ENCODE measurements around the gene PCOLCE2. TPM values are rescaled to one million over a fixed set of nuclear protein-coding genes. Genes with fewer than 3 reads are reported as not detected.

PCOLCE2 gene
- total RNA-seq, 2 experiments from 2014 or later = not detected

GRCh38 chr3:142809259-142809658 lies 79.6 kb downstream of the PCOLCE2 start:
- no peaks in the 10 kb centered on the region for H4K20me1 ChIP-seq (ENCODE audit: insufficient read depth, low read length)
- no peak overlapping the region for H3K27ac ChIP-seq (ENCODE audit: low read depth, low read length, poor library complexity, severe bottlenecking)
- no peak for DNase-seq (ENCODE audit: low spot score)
- TF ChIP-seq EZH2phosphoT487 (IDR thresholded peaks at IDR 0.05; ENCODE audit: borderline replicate concordance, low read depth, low read length) = no peak
- TF ChIP-seq CTCF (conservative IDR thresholded peaks at IDR 0.05; ENCODE audit: low read length) = no peak
- H3K4me2 ChIP-seq (ENCODE audit: low read length) = no peak overlapping the region
- no peaks in the 10 kb centered on the region for H3K4me1 ChIP-seq (ENCODE audit: insufficient read depth, low read length, poor library complexity, severe bottlenecking)
- intact Hi-C loops (cut with micrococcal nuclease; ENCODE audit: unreplicated experiment) = no loop called here
- H2AFZ ChIP-seq (ENCODE audit: low read length) = no peak overlapping the region
- BruUV-seq (replicated peaks) = no TSS peak
- no peaks in the 10 kb centered on the region for H3K9me3 ChIP-seq (ENCODE audit: low read length)
- H3K9me2 ChIP-seq (ENCODE audit: insufficient read depth, low read length) = 0 out of 2 replicates have a peak, but pooled peaks cover 2% of the 10 kb centered on the region
- no peak overlapping the region for H3K4me3 ChIP-seq (ENCODE audit: low read depth, low read length, poor library complexity, severe bottlenecking)
- ChIA-PET CTCF (ENCODE audit: unreplicated experiment) (interaction anchor here (1.2 kb wide), 1 partner anchor 19 kb away, joined by 4 read pairs; no protein-coding TSS in a partner anchor), POLR2A (no interaction called here)
- no peaks in the 10 kb centered on the region for H3K79me2 ChIP-seq (ENCODE audit: insufficient read depth, low read depth, low read length)
- no peaks in the 10 kb centered on the region for H3K36me3 ChIP-seq (ENCODE audit: insufficient read depth, low read length)

GRCh38 chr3:142808103-142808917 lies 80.6 kb downstream of the PCOLCE2 start:
- no peak overlapping the region for H2AFZ ChIP-seq (ENCODE audit: low read length)
- H3K4me2 ChIP-seq (ENCODE audit: low read length) = no peak overlapping the region
- H3K27ac ChIP-seq (ENCODE audit: low read depth, low read length, poor library complexity, severe bottlenecking) = no peak overlapping the region
- BruUV-seq (replicated peaks) = no TSS peak
- H3K9me2 ChIP-seq (ENCODE audit: insufficient read depth, low read length) = no peaks in the 10 kb centered on the region
- H3K4me3 ChIP-seq (ENCODE audit: low read depth, low read length, poor library complexity, severe bottlenecking) = no peak overlapping the region
- H3K4me1 ChIP-seq (ENCODE audit: insufficient read depth, low read length, poor library complexity, severe bottlenecking) = no peaks in the 10 kb centered on the region
- H3K79me2 ChIP-seq (ENCODE audit: insufficient read depth, low read depth, low read length) = no peaks in the 10 kb centered on the region
- TF ChIP-seq CTCF (conservative IDR thresholded peaks at IDR 0.05; ENCODE audit: low read length) (no peak), EZH2phosphoT487 (IDR thresholded peaks at IDR 0.05; ENCODE audit: borderline replicate concordance, low read depth, low read length) (no peak)
- ChIA-PET CTCF (ENCODE audit: unreplicated experiment) (interaction anchor here (1.2 kb wide), 1 partner anchor 20 kb away, joined by 4 read pairs; no protein-coding TSS in a partner anchor), POLR2A (no interaction called here)
- no peaks in the 10 kb centered on the region for H3K9me3 ChIP-seq (ENCODE audit: low read length)
- H4K20me1 ChIP-seq (ENCODE audit: insufficient read depth, low read length) = no peaks in the 10 kb centered on the region
- intact Hi-C loops (cut with micrococcal nuclease; ENCODE audit: unreplicated experiment) = no loop called here
- no peaks in the 10 kb centered on the region for H3K36me3 ChIP-seq (ENCODE audit: insufficient read depth, low read length)
- DNase-seq (ENCODE audit: low spot score) = no peak

GRCh38 chr3:142802891-142803290 lies 86.0 kb downstream of the PCOLCE2 start:
- BruUV-seq (replicated peaks) = no TSS peak
- CTCF ChIA-PET (ENCODE audit: unreplicated experiment) = no interaction called here
- H3K9me3 ChIP-seq (ENCODE audit: low read length) = no peaks in the 10 kb centered on the region
- DNase-seq (ENCODE audit: low spot score) = no peak
- no peaks in the 10 kb centered on the region for H3K79me2 ChIP-seq (ENCODE audit: insufficient read depth, low read depth, low read length)
- no peaks in the 10 kb centered on the region for H4K20me1 ChIP-seq (ENCODE audit: insufficient read depth, low read length)
- intact Hi-C loops (cut with micrococcal nuclease; ENCODE audit: unreplicated experiment) = no loop called here
- TF ChIP-seq CTCF (conservative IDR thresholded peaks at IDR 0.05; ENCODE audit: low read length) = no peak
- TF ChIP-seq EZH2phosphoT487 (IDR thresholded peaks at IDR 0.05; ENCODE audit: borderline replicate concordance, low read depth, low read length) = no peak
- no peaks in the 10 kb centered on the region for H3K4me1 ChIP-seq (ENCODE audit: insufficient read depth, low read length, poor library complexity, severe bottlenecking)
- no peaks in the 10 kb centered on the region for H3K36me3 ChIP-seq (ENCODE audit: insufficient read depth, low read length)
- POLR2A ChIA-PET = interaction anchor here (0.6 kb wide), 1 partner anchor 672 kb away, joined by 3 read pairs; no protein-coding TSS in a partner anchor
- no peak overlapping the region for H3K4me3 ChIP-seq (ENCODE audit: low read depth, low read length, poor library complexity, severe bottlenecking)
- H3K4me2 ChIP-seq (ENCODE audit: low read length) = no peak overlapping the region
- H2AFZ ChIP-seq (ENCODE audit: low read length) = no peak overlapping the region
- H3K27ac ChIP-seq (ENCODE audit: low read depth, low read length, poor library complexity, severe bottlenecking) = no peak overlapping the region
- H3K9me2 ChIP-seq (ENCODE audit: insufficient read depth, low read length) = no peaks in the 10 kb centered on the region
